Stimulated activated naive CD4-positive, alpha-beta T cell treated with Interleukin-2 at 50 U/mL for 16 hours (primary cell): ENCODE data around the gene LRIG2.
"Not testable (repeated sequence)": the region's sequence is repeated elsewhere in the genome, so short reads cannot be mapped to it uniquely, and the experiment has no call there.

ENCODE experiments used
- DNase-seq: peaks from one replicate; lab custom pipeline; 2025; lab: John Stamatoyannopoulos, UW

Gene LRIG2

GRCh38 chr1:113072757-113073478, at the start of gene LRIG2:
TSS of gene LRIG2 (plus strand) at chr1:113073198. CDS start at chr1:113073407, 209 bp downstream.
- peak; percentile 99 for DNase-seq

- DNase-seq = not testable (repeated sequence)
These were observed 49.7 kb upstream of the LRIG2 start for GRCh38 chr1:113023316-113023715.

- no peak for DNase-seq
These were observed 46.0 kb upstream of the LRIG2 start for GRCh38 chr1:113027007-113027406.

GRCh38 chr1:113027449-113027848, 45.5 kb upstream of the LRIG2 start:
- no peak for DNase-seq

GRCh38 chr1:113029822-113030221, 43.2 kb upstream of the LRIG2 start:
- DNase-seq = no peak

- DNase-seq = no peak
These were observed 41.6 kb upstream of the LRIG2 start for GRCh38 chr1:113031171-113031933.

- no peak for DNase-seq
These were observed 37.9 kb upstream of the LRIG2 start for GRCh38 chr1:113035086-113035485.

- DNase-seq = no peak
These were observed 36.2 kb upstream of the LRIG2 start for GRCh38 chr1:113036639-113037321.

GRCh38 chr1:113040041-113040440, 33.0 kb upstream of the LRIG2 start:
- no peak for DNase-seq

- DNase-seq = no peak
These were observed 32.1 kb upstream of the LRIG2 start for GRCh38 chr1:113040718-113041412.

- DNase-seq = no peak
These were observed 31.3 kb upstream of the LRIG2 start for GRCh38 chr1:113041569-113042284.

- DNase-seq = no peak
These were observed 30.5 kb upstream of the LRIG2 start for GRCh38 chr1:113042285-113043143.

- not testable (repeated sequence) for DNase-seq
These were observed 29.9 kb upstream of the LRIG2 start for GRCh38 chr1:113043144-113043488.

GRCh38 chr1:113046569-113046968, 26.4 kb upstream of the LRIG2 start:
- DNase-seq = no peak

- no peak for DNase-seq
These were observed 24.9 kb upstream of the LRIG2 start for GRCh38 chr1:113048064-113048463.

- no peak for DNase-seq
These were observed 19.5 kb upstream of the LRIG2 start for GRCh38 chr1:113053344-113054126.

- DNase-seq = no peak
These were observed 17.4 kb upstream of the LRIG2 start for GRCh38 chr1:113055570-113055969.

GRCh38 chr1:113057006-113057405, 16.0 kb upstream of the LRIG2 start:
- DNase-seq = no peak

- DNase-seq = no peak
These were observed 13.9 kb upstream of the LRIG2 start for GRCh38 chr1:113058941-113059706.
